GM12878 (cell line): ENCODE measurements around the gene PRKX. TPM values are rescaled to one million over a fixed set of nuclear protein-coding genes. Genes with fewer than 3 reads are reported as not detected.
"Not testable (repeated sequence)": the region's sequence is repeated elsewhere in the genome, so short reads cannot be mapped to it uniquely, and the experiment has no call there.

Experiments
- ATAC-seq: fragments of 200-7000 bp; cut with Tn5 transposase; 3 replicates; pipeline ENCODE4 v1.9.1; 2020; ENCODE audit warnings: mild to moderate bottlenecking, moderate library complexity
- BruUV-seq: library from RNA; stranded (reverse); fragments of 400-500 nt; replicated peaks from 2 replicates; lab custom pipeline; 2021; lab: Mats Ljungman, UMichigan
- CTCF ChIA-PET: fragments of 300-600 bp; sonication (Branson Sonifier 250); formaldehyde crosslinking; extraction: SDS; loops from one replicate; lab custom pipeline; 2021; ENCODE audit warnings: inconsistent platforms; lab: Yijun Ruan, JAX
- POLR2A ChIA-PET: fragments of 350-600 bp; formaldehyde crosslinking; extraction: SDS; loops from one replicate; lab custom pipeline; 2021; ENCODE audit warnings: inconsistent platforms; lab: Charles Lee
- RAD21 ChIA-PET: fragments of 300-600 bp; sonication (Branson Sonifier 250); formaldehyde crosslinking; loops from one replicate; lab custom pipeline; 2023; ENCODE audit warnings: antibody characterized with exemption; ENCODE audit not compliant: unreplicated experiment; lab: Charles Lee
- SMC1A ChIA-PET: fragments of 300-600 bp; sonication (Branson Sonifier 250); formaldehyde crosslinking; loops from one replicate; lab custom pipeline; 2023; ENCODE audit not compliant: unreplicated experiment, uncharacterized antibody; lab: Charles Lee
- DNase-seq: peaks from one replicate; pipeline ENCODE4 v3.0.0-alpha.2; 2011; ENCODE audit warnings: low read depth, low spot score
- FAIRE-seq: peaks from 3 replicates; lab custom pipeline; 2011; peaks lifted over from hg19 to GRCh38; lab: Jason Lieb, UNC
- H2AFZ ChIP-seq: 2 replicates; pipeline ENCODE4 v1.6.0; 2011; ENCODE audit warnings: low read depth, low read length, control low read depth; ENCODE audit not compliant: control insufficient read depth
- H3K27ac ChIP-seq: 2 replicates; pipeline ENCODE4 v1.5.1; 2011; ENCODE audit warnings: control low read depth; ENCODE audit not compliant: control insufficient read depth, insufficient read depth
- H3K27me3 ChIP-seq, 2 experiments: replicated peaks in 1 of 2; 2 replicates each; pipeline versions ENCODE4 v1.6.0 to v1.6.1; 2011; ENCODE audit warnings: low read length in 1 of 2; ENCODE audit not compliant: control insufficient read depth in 2 of 2, insufficient read depth in 2 of 2
- H3K36me3 ChIP-seq, 2 experiments: 2 replicates each; pipeline ENCODE4 v1.5.1; 2011; ENCODE audit warnings: low read length in 1 of 2; ENCODE audit not compliant: control insufficient read depth in 2 of 2, insufficient read depth in 2 of 2
- H3K4me1 ChIP-seq: 2 replicates; pipeline ENCODE4 v1.6.1; 2011; ENCODE audit warnings: mild to moderate bottlenecking, low read length, moderate library complexity, mixed read lengths; ENCODE audit not compliant: control insufficient read depth, insufficient read depth
- H3K4me2 ChIP-seq: 2 replicates; pipeline ENCODE4 v1.6.0; 2011; ENCODE audit warnings: control low read depth; ENCODE audit not compliant: control insufficient read depth, insufficient read depth
- H3K4me3 ChIP-seq: fragments of 200-600 bp; sonication (generic); 2 replicates; pipeline ENCODE4 v1.5.1; 2016
- H3K79me2 ChIP-seq: 2 replicates; pipeline ENCODE4 v1.6.0; 2011; ENCODE audit warnings: low read length; ENCODE audit not compliant: control insufficient read depth, insufficient read depth
- H3K9ac ChIP-seq: 2 replicates; pipeline ENCODE4 v1.8.0; 2011; ENCODE audit warnings: low read length, control low read depth, mixed read lengths; ENCODE audit not compliant: control insufficient read depth, insufficient read depth
- H3K9me3 ChIP-seq: replicated peaks from 3 replicates; pipeline ENCODE4 v1.5.1; 2011; ENCODE audit warnings: mild to moderate bottlenecking, low read length; ENCODE audit not compliant: control insufficient read depth, insufficient read depth
- H4K20me1 ChIP-seq: 2 replicates; pipeline ENCODE4 v1.6.0; 2011; ENCODE audit not compliant: control insufficient read depth, insufficient read depth
- DPF2 ChIP-seq: fragments of 450-650 bp; IDR thresholded peaks from 2 replicates; pipeline ENCODE4 v1.6.1; 2017; ENCODE audit warnings: mild to moderate bottlenecking
- E2F4 ChIP-seq: IDR thresholded peaks from 2 replicates; pipeline ENCODE4 v1.6.1; 2012; ENCODE audit warnings: low read depth, low read length, improper control_type of control experiment
- GABPA ChIP-seq: IDR thresholded peaks from 2 replicates; pipeline ENCODE4 v1.6.1; 2014; ENCODE audit warnings: antibody characterized with exemption, low read depth, mild to moderate bottlenecking, inconsistent platforms
- ZNF592 ChIP-seq: fragments of 450-650 bp; IDR thresholded peaks from 2 replicates; pipeline ENCODE4 v1.6.1; 2017; ENCODE audit warnings: mild to moderate bottlenecking, moderate library complexity
- ZSCAN29 ChIP-seq: fragments of 450-650 bp; IDR thresholded peaks from 2 replicates; pipeline ENCODE4 v1.6.1; 2017; ENCODE audit warnings: mild to moderate bottlenecking, moderate library complexity
- WGBS: methylation state at CpG from one replicate; pipeline ENCODE4 v1.1.6; 2016; ENCODE audit warnings: low lambda C conversion rate; ENCODE audit not compliant: insufficient replicate concordance, insufficient coverage; ENCODE audit errors: missing lambda C conversion rate; 5-methylcytosine and 5-hydroxymethylcytosine counted together
- in situ Hi-C: fragments of 300-500 bp; cut with MboI; formaldehyde crosslinking; loops from 9 replicates; pipeline ENCODE4 v1.14.3; 2018; ENCODE audit warnings: mixed read lengths
- intact Hi-C: fragments of 100-400 bp; cut with micrococcal nuclease; formaldehyde crosslinking; loops from one replicate; pipeline ENCODE4 v1.14.2; 2022; ENCODE audit not compliant: unreplicated experiment
- polyA plus RNA-seq, 11 experiments: library from polyadenylated mRNA; depleted of rRNA in 4 of 11; unstranded in 6 of 11; stranded (reverse) in 5 of 11; fragments of >200 nt; fragmentation: Nextera tagmentation in 4 of 11; fragmentation: Illumina TruSeq in 1 of 11; extraction: Ambion mirVana in 4 of 11; extraction: Trizol in 1 of 11; gene quantifications; 1 replicate in 1 of 11; 2 replicates in 10 of 11; pipeline versions ENCODE4 v1.2.1 to v1.2.3, GENCODE V29; 2011 to 2016; ENCODE audit warnings: inconsistent platforms in 2 of 11, missing spikeins in 2 of 11, low read depth in 1 of 11
- total RNA-seq, 4 experiments: library from RNA; depleted of rRNA in 3 of 4; stranded (reverse); fragments of >200 nt in 3 of 4; fragmentation: Illumina TruSeq in 1 of 4; extraction: Trizol in 1 of 4; gene quantifications; 2 replicates each; pipeline versions ENCODE4 v1.2.1 to v1.2.3, GENCODE V29; 2013 to 2021

Gene PRKX
- total and polyA plus RNA-seq, 10 of the 15 experiments (the other 5 are each of a cell fraction or from before 2014, with no cell fraction given) = 3.9 to 45.3 (median 23.9) TPM

- TF ChIP-seq ZNF592 (no peak), GABPA (no peak), ZSCAN29 (no peak), E2F4 (no peak), DPF2 (no peak)
Observed at GRCh38 chrX:3621414-3621813, 92.0 kb downstream of the PRKX start (continued).

- POLR2A ChIA-PET, RAD21 ChIA-PET: not testable (repeated sequence)
Observed at GRCh38 chrX:3611744-3612143, 101.7 kb downstream of the PRKX start.

More at GRCh38 chrX:3611744-3612143, 101.7 kb downstream of the PRKX start:
- H3K36me3 ChIP-seq = peaks cover 0 to 11% of the 10 kb centered on the region in 2 experiments; a peak in 3 of 4 replicates
- BruUV-seq, H4K20me1 ChIP-seq, H3K4me1 ChIP-seq, intact Hi-C loops, H3K4me3 ChIP-seq, H3K79me2 ChIP-seq, H3K27me3 ChIP-seq, H3K9me3 ChIP-seq, ATAC-seq, SMC1A ChIA-PET, DNase-seq, H2AFZ ChIP-seq, in situ Hi-C loops, H3K27ac ChIP-seq, H3K9ac ChIP-seq, H3K4me2 ChIP-seq: not testable (repeated sequence)
- CTCF ChIA-PET = interaction anchor here (0.7 kb wide), 1 partner anchor 200 kb away, joined by 3 read pairs; no protein-coding TSS in a partner anchor
- 89% methylated on average over 6 of the region's 6 CpGs for WGBS
- peak; percentile 56 for FAIRE-seq
